Measurements from ENCODE around the gene ARL2.

ARL2 gene

DNA sequence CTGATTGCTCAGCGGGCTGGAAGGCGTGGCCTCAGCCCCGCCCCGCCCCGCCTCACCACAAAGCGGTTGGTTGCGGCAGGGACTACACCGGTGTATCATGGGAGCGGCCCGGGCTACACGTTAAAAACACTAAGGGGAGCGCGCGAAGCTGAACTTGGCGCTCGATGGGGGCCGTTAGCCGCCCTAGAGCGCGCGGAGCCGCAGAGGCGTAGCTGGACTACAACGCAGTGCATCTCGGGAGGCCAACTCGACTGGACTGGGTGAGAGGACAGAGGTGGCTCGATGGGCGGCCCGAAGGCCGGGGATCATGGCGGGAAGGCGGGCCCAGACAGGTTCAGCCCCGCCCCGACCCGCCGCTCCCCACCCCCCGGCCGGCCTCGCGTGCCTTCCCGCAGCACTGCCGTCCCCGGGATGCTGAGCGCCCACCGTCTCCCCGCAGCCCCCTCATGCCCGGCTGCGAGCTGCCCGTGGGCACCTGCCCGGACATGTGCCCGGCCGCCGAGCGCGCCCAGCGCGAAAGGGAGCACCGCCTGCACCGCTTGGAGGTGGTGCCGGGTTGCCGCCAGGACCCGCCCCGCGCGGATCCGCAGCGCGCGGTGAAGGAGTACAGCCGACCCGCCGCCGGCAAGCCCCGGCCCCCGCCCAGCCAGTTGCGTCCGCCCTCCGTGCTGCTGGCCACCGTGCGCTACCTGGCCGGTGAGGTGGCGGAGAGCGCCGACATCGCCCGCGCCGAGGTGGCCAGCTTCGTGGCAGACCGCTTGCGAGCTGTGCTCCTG lies 27.1 kb downstream of the ARL2 start, which contains the start of gene SAC3D1:
SAC3D1 (plus strand) TSS at position 364 of the 776 bp plus-strand sequence; CDS start at position 447, 83 bp downstream.
- peak; percentile 96 for DNase-seq (ENCODE audit: low read depth, low spot score)
- peak within 1 kb of the TSS; percentile 65 for H3K4me3 ChIP-seq (ENCODE audit: low read length)

DNA sequence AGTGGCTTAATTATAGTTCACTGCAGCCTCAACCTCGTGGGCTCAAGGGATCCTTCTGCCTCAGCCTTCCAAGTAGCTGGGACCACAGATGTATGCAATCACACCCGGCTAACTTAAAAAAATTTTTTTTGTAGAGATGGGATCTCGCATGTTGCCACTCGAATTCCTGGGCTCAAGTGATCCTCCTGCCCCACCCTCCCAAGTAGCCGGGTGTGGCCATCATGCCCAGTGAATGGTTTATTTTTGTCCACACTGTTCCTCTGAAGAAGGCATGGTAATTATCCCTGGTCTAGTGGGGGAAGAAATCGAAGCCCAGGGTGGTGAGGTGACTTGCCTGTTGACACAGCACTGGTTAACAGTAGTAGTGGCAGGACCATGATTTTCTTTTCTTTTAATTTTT lies 28.9 kb downstream of the ARL2 start:
- no peak for DNase-seq (ENCODE audit: low read depth, low spot score)
- H3K4me3 ChIP-seq (ENCODE audit: low read length), result no peak overlapping the region

DNA sequence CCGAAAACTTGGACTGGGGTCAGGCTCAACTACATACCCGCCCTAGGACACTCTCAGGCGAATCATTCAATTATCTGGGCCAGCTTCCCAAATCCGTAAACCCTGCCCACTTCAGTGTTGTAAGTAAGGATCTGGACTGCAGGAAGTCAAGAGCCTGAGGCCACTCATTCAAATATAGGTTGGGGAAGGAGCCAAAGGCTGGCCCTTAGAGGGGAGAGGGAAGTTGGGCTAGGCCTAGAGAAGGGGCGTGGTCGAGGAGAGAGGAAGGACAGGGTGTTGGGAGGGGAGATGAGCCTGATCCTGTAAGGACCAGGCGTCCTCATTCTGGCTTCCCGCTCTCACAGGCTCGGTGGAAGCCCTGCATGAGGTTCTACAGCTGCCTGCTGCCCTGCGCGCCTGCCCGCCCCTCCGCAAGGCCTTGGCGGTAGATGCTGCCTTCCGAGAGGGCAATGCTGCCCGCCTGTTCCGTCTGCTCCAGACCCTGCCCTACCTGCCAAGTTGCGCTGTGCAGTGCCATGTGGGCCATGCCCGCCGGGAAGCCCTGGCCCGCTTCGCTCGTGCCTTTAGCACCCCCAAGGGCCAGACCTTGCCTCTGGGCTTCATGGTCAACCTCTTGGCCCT lies 30.0 kb downstream of the ARL2 start:
- no peak for DNase-seq (ENCODE audit: low read depth, low spot score)
- H3K4me3 ChIP-seq (ENCODE audit: low read length), result no peak overlapping the region

DNA sequence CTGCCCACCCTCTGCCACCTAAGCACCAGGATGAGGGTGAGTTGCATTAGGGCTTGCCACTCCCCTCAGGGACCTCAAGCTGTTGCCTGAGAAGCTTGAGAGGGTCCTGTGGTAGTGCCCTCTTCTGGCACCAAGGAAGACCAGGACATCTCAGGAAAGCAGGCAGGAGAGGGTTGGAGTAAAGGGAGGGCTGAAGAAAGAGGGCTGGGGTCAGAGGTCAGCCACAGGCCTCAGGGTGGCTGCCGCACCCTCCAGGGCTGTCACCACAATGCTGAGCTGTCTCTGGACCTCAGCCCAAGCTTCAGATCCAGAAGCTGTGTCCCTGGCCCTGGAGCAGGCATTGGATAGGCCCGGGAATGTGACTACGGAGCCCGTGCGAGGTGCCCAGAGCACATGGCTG lies 31.1 kb downstream of the ARL2 start:
- H3K4me3 ChIP-seq (ENCODE audit: low read length), result no peak overlapping the region

DNA sequence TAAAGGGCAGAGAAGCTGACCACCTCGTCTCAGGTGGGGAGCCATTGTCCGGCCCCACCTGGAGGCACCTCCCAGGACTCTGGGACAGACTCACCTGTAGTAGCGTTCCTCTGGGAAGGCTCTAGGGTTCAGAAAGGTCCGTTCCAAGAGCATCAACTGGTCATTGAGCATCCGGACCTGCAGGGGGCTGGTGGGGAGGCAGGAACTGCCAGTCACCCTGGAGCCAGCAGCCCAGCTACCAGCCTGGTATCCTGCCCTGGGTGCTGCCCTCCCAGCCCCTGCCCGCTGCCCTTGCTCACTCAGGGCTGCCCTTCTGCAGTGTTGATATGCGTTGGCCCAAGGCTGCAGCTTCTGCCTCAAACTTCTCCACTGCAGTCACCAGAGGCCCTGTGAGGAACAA lies 31.8 kb downstream of the ARL2 start:
- no peak overlapping the region for H3K4me3 ChIP-seq (ENCODE audit: low read length)
- no peak for DNase-seq (ENCODE audit: low read depth, low spot score)

More for the DNA sequence above, 31.1 kb downstream of the ARL2 start:
- DNase-seq (ENCODE audit: low read depth, low spot score), result no peak

DNA sequence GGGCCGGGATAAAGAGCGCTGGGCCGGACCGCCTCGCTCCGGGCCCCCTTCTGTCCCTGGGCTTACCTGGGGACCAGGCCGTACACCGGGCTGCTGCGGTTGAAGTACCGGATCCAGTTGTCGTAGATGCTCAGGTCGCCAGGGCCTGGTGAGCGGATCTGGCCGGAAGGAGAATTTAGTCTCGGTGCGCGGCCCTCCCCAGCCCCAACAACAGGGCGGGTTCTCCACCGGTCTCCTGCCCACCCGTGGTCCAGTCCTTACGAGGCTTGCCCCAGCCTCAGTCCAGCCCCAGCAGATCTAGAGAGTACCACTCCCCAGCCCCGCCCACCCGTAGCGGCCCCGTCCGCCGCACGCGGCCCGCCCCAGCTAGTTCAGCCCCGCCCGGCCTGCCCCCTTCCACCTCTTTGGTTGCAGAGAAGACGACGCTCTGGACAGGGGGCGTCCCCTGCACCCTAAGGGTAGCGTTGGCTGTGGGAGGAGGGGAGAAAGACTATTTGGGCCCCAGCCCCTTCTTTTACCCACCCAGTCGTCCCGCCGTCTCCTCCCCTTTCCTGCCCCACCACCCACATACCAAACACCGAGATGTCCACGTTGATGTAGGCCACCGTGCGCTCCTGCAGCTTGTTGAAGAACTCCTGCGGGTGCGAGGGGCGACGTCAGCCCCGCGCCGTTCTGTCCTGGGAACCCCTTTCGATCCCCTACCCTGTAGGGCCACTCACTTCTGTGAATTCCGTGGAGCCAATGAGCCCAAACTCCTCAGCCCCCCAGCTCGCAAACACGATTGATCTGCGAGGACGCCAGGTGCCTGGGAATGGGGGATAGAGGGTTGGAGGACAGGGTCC lies 33.8 kb downstream of the ARL2 start:
- H3K4me3 ChIP-seq (ENCODE audit: low read length), result no peak overlapping the region
- no peak for DNase-seq (ENCODE audit: low read depth, low spot score)

DNA sequence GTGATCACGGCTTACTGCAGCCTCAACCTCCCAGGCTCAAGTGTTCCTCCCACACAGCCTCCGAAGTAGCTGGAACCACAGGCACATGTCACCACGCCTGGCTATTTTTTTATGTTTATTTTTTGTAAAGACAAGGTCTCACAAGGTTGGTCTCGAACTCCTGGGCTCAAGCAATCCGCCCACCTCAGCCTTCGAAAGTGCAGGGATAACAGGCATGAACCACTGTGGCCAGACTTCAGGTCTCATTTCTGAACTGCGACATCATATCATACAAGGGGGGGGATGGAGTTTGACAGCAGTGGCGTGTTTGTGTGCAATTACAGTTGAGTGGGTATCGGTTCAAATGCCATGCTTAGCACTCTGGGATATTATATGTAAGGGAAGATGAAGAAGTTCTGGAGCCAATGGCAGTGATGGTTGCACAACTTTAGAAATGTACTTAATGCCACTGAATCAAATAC lies 37.5 kb downstream of the ARL2 start:
- DNase-seq (ENCODE audit: low read depth, low spot score), result no peak
- H3K4me3 ChIP-seq (ENCODE audit: low read length), result no peak overlapping the region

DNA sequence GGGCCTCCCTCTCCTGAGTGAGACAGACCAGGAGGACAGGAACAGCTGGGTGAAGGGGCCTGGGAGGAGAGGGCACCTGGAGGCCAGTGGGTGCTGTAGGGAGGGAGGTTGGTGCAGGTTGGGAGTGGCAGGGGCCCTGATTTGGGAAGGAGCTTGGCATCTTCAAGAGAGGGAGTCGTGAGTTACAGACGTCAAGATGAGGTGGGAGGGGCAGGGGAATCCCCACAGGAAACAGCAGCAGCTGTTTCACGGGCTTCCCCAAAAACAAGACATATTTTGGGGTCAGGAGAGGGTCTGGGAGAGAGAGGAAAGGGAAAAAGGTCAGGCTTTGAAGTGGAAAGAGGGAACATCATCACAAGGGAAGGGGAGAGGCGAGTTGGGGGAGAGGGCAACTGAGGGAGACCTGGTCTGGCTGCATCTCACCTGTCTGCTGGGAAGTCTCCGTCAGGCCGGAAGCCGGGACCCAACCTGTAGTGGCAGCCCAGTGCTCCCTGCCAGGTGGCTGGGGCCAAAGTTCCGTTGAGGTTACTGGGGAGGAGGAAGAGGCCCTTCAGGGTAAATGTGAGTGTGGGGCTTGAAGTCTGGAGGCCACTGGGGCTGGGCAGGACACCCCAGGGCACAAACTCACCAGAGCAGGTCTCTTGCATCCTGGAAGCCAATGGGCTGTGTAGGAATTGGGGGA lies 40.0 kb downstream of the ARL2 start:
- DNase-seq (ENCODE audit: low read depth, low spot score), result no peak
- H3K4me3 ChIP-seq (ENCODE audit: low read length), result no peak overlapping the region

DNA sequence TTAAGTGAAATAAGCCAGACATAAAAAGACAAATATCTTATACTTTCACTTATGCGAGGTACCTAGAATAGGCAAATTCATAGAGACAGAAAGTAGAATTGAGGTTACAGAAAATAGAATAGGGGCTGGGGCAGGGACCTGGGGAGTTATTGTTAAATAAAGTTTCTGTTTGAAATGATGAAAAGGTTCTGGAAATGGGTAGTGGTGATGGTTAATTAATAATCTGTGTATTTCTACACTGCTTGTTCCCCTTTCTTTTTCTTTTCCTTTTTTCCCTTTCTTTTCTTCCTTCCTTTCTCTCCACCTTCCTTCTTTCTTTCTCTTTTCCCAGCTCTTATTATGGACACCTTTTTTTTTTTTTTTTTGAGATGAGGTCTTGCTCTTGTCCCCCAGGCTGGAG lies 41.6 kb downstream of the ARL2 start:
- no peak for DNase-seq (ENCODE audit: low read depth, low spot score)
- no peak overlapping the region for H3K4me3 ChIP-seq (ENCODE audit: low read length)

DNA sequence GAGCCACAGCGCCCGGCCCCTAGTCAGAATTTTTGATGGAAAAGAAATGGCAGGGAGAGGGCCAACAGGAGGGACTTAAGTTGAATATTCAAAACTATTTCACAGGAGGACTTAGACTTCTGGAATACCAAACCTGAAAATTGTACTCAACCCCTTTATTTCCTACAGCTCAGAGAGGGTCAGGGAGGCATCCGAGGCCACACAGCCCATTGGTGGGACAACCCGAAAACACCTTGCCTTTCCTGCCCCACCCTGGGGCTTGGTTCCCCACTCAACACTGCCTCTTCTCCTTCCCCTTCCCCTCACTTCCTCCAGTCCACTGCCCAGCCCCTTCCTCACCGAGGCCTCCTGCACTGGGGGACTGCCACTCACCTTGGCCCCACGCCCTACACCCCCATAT lies 43.0 kb downstream of the ARL2 start:
- DNase-seq (ENCODE audit: low read depth, low spot score), result no peak
- H3K4me3 ChIP-seq (ENCODE audit: low read length), result no peak overlapping the region

DNA sequence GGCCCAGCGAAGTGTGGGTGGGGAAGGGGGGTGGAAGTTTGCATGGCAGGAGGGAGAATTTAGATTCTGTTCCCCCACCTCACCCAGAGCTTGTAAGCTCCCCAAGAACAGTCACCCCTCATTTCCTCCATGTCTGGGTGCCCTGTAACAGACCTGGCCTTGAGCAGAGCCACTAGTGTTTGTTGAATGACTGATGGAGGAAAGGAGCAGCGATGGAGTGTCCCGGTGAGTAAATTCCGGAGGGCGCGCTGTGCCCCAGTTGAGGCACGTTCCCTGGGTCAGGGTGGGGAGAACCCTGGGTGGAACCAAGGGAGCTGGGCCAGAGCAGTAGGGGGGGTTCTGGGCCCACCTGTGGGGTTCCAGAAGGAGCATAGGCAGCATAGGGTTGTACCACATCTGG lies 43.6 kb downstream of the ARL2 start:
- DNase-seq (ENCODE audit: low read depth, low spot score), result no peak
- H3K4me3 ChIP-seq (ENCODE audit: low read length), result no peak overlapping the region

DNA sequence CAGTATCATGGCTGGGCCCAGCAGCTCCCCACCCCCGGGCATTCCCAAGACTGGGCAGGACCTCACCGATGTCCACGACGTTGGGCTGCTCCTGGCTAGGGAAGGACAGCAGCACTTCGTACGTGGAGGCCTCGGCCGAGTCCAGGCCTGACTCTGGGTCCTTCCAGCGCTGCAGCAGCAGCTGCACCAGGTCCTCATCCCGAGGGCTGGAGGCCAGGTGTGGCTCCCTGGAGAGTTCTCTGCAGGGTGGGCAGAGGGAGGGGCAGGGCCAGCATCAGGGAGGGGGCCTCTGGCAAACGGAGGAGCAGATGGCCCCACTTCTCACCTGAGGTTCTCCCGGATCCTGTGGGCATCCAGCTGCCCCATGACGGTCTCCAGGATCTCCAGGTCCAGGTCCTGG lies 44.1 kb downstream of the ARL2 start:
- H3K4me3 ChIP-seq (ENCODE audit: low read length), result no peak overlapping the region
- no peak for DNase-seq (ENCODE audit: low read depth, low spot score)

DNA sequence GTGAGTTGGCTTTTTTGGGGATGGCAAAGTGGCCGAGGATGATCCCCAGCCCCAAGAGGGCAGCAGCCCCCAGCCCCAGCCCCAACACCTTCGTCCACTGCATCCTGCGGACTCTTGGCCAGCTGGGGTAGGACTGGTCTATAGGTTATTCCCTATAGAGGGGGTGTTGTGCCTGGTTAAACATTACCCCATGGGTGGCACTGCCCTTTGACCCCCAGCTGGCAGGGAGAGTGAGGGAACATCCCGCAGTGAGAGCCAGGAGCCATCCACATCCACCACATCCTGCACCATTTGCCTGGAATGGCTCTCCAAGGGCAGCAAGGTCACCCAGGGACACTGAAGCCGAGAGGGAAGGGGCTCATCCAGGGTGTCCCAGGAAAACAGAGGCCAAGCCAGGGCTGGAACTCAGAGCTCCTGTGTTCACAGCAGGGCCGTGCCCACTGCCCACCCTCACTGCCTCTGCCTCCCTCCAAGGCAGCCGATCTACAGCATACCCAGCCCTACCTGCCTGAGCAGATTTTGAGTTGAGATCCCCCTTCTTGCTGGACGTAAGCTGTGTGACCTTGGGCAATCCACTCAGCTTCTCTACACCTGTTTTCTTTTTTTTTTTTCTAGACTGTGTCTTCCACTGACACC lies 44.6 kb downstream of the ARL2 start, which contains the start of gene NAALADL1:
NAALADL1 (minus strand) TSS at position 135 of the 636 bp plus-strand sequence; CDS start at position 103, 32 bp downstream.
- H3K4me3 ChIP-seq (ENCODE audit: low read length), result no peak within 1 kb of the TSS

DNA sequence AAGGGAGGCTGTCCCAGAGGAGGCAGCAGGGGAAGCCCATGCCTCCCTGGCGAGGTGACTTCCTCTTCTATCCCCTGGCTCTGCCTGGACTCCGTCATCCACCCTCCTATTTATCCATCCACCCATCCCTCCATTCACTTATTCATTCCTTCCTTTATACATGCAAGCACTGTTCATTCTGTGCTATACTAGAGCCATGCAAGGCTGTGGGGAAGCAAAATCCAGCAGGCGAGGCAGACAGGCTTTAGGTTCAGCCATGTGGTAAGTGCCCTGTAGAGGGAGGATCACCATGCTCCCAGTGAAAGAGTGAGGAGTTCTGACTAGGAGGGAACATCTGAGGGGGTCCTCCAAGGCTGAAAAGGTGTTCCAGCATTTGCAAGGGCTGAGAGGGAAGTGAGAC lies 45.6 kb downstream of the ARL2 start:
- H3K4me3 ChIP-seq (ENCODE audit: low read length), result no peak overlapping the region
- no peak for DNase-seq (ENCODE audit: low read depth, low spot score)

More for the DNA sequence above, 44.6 kb downstream of the ARL2 start, which contains the start of gene NAALADL1:
- no peak for DNase-seq (ENCODE audit: low read depth, low spot score)

DNA sequence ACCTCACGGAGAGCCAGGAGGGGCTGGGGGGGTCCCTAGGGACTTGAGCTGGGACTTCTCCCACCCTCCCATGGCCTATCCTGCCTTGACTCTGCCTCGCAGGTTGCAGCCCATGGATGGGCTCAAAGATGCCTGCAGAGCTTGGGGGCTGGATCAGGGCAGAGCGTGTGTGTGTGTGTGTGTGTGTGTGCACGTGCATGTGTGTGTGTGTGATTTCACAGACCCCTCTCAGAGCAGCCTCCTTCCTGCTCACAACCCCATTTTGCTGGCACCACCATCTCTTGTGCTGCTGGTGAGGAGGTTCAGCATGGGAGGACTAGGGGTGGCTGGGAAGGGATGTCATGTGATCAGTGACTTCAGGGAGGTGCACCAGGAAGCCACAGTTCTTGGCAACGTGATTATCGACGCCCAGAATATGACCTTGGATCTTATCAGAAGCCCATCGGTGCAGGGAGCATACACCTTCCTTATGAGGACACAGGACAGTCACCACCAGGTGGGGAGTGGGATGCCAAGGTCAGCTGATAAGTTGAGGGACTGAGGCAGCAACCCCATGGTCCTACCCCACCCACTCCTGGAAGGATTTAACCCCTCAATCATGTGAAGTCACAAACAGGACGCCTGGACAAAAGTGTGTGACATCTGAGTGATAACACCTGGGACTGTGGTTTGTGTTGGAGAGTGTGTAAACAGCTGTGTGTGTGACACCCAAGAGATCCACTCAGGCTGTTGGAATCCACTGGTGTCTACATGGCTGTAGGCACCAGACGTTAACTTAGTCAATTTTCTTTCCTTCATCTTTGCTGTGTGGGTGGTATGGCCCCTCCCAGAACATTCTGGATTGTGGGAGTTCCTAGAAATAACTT lies 46.2 kb downstream of the ARL2 start:
- no peak overlapping the region for H3K4me3 ChIP-seq (ENCODE audit: low read length)
- DNase-seq (ENCODE audit: low read depth, low spot score), result no peak

DNA sequence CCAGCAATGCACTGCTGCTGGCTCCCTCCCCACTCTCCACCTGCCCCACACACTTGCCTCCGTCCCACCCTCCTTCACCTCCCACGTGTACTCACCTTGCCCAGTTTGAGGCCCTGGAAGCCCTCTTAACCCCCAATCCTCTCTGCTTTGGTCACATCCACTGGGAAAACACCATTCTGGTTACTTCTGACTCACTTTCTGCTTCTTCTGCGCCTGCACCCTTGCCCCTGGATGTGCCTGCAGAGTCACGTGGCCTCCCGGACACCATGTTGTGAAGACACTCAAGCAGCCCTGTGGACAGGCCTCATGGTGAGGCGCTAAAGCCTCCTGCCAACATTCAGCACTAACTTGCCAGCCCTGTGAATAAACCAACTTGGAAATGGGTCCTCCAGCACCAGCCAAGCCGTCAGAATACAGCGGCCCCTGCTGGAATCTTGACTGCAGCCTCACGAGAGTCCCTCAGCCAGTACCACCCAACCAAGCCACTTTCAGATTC lies 47.0 kb downstream of the ARL2 start:
- DNase-seq (ENCODE audit: low read depth, low spot score), result no peak
- no peak overlapping the region for H3K4me3 ChIP-seq (ENCODE audit: low read length)

DNA sequence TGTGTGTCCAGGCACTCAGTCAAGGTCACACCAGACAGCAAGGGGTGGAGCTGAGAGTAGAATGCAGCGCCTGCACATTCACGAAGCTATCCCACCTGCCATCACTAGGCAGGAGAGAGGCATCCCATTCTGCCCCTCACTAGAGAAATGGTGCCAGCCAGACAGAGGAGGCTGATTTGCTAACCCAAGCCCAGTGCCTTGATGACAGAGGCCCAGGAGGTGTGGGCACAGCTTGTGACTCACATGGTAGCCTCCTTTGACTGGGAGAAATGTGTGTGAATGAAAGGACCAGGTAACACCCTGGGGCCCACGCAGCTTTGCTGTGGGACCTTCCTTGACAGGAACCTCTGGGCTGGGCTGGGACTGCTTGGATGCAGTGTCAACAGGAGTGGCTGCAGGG lies 49.6 kb downstream of the ARL2 start:
- no peak for DNase-seq (ENCODE audit: low read depth, low spot score)
- H3K4me3 ChIP-seq (ENCODE audit: low read length), result no peak overlapping the region

DNA sequence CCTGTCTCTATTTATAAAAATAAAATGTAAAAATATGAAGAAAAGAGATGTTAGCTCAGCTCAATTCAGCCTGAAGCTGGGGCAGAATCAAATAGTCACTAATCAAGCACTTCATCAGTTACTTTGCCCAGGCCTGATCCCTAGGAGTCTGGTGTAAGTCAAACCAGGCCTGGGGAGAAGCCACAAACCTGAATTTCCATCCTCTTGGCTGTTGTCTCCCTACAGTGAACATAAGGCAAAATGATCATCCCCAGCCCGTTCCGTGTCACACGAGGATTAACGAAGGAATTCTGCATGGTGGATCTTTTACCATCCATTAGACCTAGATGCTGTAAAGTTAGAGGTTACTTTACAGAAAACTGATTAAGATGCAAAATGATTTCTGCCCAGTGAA lies 50.9 kb downstream of the ARL2 start:
- no peak overlapping the region for H3K4me3 ChIP-seq (ENCODE audit: low read length)
- DNase-seq (ENCODE audit: low read depth, low spot score), result no peak

Measured in Jurkat, Clone E6-1 (cell line).